ENCODE results near the gene ADGRG6. TPM values are rescaled to one million over a fixed set of nuclear protein-coding genes. Genes with fewer than 3 reads are reported as not detected.
A peak's percentile ranks its signal among the peaks of the same experiment; 100 is the strongest.

Gene ADGRG6
- total and polyA plus RNA-seq, 2 donors (not counting 3 experiments of a cell fraction or from before 2014, with no cell fraction given) = 99.3 to 166 TPM

DNA sequence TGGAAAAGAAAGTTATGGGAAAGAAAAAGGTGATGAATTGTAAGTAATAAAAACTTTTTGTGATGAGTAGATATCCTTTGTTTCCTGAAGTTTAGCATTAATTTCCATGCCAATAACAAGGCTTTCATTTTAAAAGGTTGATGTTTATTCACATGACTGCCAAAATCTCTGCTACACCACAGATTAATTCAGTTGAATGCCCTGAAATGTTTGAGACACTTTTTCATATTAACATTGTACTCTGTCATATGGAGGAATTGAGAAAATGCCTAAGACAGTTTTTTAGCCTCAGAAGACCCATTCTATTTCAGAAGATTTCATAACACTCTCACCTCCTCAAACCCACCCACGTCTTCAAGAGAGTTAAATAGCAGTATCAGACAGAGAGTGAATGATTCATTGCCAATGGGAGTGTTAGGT lies 115.5 kb downstream of the ADGRG6 start:
- intact Hi-C loops (cut with micrococcal nuclease) = loop anchor here (10.0 kb wide), 1 partner anchor 427 kb away; no protein-coding TSS in a partner anchor

More for the DNA sequence above, 115.5 kb downstream of the ADGRG6 start:
- DNase-seq (ENCODE audit: low read depth, low spot score) (no peak), FAIRE-seq (no peak)
- Histone ChIP-seq H3K27me3 (ENCODE audit: control insufficient read depth in 2 of 2, insufficient read depth in 2 of 2, low read length in 2 of 2) (no peaks in the 10 kb centered on the region), H3K9ac (replicated peaks; ENCODE audit: extremely low read depth, insufficient read depth, low read length) (peak overlapping the region; percentile 90), H3K36me3 (ENCODE audit: control insufficient read depth in 2 of 2, extremely low read depth in 1 of 2, insufficient read depth in 2 of 2, low read length in 2 of 2) (peaks cover 14 to 19% of the 10 kb centered on the region in 2 experiments), H3K4me3 (replicated peaks in 1 of 3; ENCODE audit: insufficient read depth in 1 of 3, low read depth in 1 of 3, low read length in 3 of 3) (no peak overlapping the region), H3K9me1 (replicated peaks; ENCODE audit: control insufficient read depth, extremely low read depth, insufficient read depth, low read length) (no peaks in the 10 kb centered on the region), H2AFZ (ENCODE audit: low read depth, low read length) (no peak overlapping the region), H3K4me1 (ENCODE audit: control insufficient read depth, extremely low read depth, insufficient read depth, low read length) (peaks cover 45% of the 10 kb centered on the region), H4K20me1 (replicated peaks; ENCODE audit: control insufficient read depth, extremely low read depth, insufficient read depth, low read length) (no peaks in the 10 kb centered on the region), H3K79me2 (ENCODE audit: control insufficient read depth, insufficient read depth, low read length) (no peaks in the 10 kb centered on the region), H3K4me2 (ENCODE audit: insufficient read depth, low read length) (no peak overlapping the region), H3K9me3 (replicated peaks; ENCODE audit: control insufficient read depth, insufficient read depth, low read length) (no peaks in the 10 kb centered on the region), H3K27ac (ENCODE audit: insufficient read depth, low read depth, low read length) (peak overlapping the region; percentile 99)
- CTCF ChIA-PET = no interaction called here
- POLR2A ChIA-PET = no interaction called here
- BruUV-seq (replicated peaks) = no TSS peak
- dilution Hi-C loops (cut with MboI; ENCODE audit: extremely low pct_ligation_motif_present, low sequenced_read_pairs) = no loop called here
- no peak for TF ChIP-seq GATA2 (IDR thresholded peaks at IDR 0.05; ENCODE audit: insufficient read depth, insufficient read length, low read depth, low read length)
- TF ChIP-seq, protein P1, sequence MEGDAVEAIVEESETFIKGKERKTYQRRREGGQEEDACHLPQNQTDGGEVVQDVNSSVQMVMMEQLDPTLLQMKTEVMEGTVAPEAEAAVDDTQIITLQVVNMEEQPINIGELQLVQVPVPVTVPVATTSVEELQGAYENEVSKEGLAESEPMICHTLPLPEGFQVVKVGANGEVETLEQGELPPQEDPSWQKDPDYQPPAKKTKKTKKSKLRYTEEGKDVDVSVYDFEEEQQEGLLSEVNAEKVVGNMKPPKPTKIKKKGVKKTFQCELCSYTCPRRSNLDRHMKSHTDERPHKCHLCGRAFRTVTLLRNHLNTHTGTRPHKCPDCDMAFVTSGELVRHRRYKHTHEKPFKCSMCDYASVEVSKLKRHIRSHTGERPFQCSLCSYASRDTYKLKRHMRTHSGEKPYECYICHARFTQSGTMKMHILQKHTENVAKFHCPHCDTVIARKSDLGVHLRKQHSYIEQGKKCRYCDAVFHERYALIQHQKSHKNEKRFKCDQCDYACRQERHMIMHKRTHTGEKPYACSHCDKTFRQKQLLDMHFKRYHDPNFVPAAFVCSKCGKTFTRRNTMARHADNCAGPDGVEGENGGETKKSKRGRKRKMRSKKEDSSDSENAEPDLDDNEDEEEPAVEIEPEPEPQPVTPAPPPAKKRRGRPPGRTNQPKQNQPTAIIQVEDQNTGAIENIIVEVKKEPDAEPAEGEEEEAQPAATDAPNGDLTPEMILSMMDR (IDR thresholded peaks at IDR 0.05; ENCODE audit: extremely low read depth in 1 of 2, insufficient read depth in 1 of 2, low read depth in 1 of 2, low read length in 2 of 2) = no peak
- TF ChIP-seq MYC (IDR thresholded peaks at IDR 0.05; ENCODE audit: low read depth, low read length) = no peak
- TF ChIP-seq EZH2 (IDR thresholded peaks at IDR 0.05; ENCODE audit: borderline replicate concordance, low read depth, low read length, severe bottlenecking) = no peak
- TF ChIP-seq POLR2A (IDR thresholded peaks at IDR 0.05; ENCODE audit: low read depth, low read length) = no peak
- TF ChIP-seq, protein P2, sequence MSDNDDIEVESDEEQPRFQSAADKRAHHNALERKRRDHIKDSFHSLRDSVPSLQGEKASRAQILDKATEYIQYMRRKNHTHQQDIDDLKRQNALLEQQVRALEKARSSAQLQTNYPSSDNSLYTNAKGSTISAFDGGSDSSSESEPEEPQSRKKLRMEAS (IDR thresholded peaks at IDR 0.05; ENCODE audit: insufficient read depth, insufficient read length) = no peak
- TF ChIP-seq FOS (IDR thresholded peaks at IDR 0.05; ENCODE audit: borderline replicate concordance, insufficient read depth, low read length) = no peak
- TF ChIP-seq JUN (IDR thresholded peaks at IDR 0.05; ENCODE audit: borderline replicate concordance, insufficient read depth, insufficient read length, low read depth) = no peak
- no peak for TF ChIP-seq POLR2AphosphoS5 (IDR thresholded peaks at IDR 0.05; ENCODE audit: insufficient read depth, low read depth, low read length)

All from endothelial cell of umbilical vein (primary cell).